Measurements from ENCODE around the gene CELF5.

DNA sequence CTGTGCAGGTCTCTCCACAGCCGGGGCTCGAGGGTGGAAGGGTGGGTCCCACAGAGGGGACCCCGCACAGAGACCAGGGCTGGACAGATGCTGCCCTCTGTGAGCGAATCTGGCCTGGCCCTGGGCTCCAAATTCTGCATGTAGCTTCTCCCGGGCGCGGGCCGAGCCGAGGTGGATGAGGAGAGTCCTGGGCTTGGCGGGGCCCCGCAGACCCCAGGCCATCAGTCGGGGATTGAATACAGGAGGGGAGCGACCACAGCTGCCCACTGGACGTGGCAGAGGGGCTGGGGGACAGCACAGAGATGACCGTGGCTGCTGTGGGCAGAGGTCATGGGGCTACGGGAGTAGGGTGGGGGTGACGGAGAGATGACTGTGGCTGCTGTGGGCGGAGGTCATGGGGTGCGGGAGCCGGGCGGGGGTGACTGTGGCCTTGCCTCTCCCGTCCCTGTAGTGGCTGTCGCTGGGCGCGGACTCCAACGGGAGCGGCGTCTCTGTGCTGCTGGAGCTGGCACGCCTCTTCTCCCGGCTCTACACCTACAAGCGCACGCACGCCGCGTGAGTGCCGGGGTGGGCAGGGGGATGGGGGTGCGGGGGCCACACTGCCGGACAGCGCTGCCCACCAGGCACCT, 23.3 kb upstream of the CELF5 start:
- TF ChIP-seq, protein P1, sequence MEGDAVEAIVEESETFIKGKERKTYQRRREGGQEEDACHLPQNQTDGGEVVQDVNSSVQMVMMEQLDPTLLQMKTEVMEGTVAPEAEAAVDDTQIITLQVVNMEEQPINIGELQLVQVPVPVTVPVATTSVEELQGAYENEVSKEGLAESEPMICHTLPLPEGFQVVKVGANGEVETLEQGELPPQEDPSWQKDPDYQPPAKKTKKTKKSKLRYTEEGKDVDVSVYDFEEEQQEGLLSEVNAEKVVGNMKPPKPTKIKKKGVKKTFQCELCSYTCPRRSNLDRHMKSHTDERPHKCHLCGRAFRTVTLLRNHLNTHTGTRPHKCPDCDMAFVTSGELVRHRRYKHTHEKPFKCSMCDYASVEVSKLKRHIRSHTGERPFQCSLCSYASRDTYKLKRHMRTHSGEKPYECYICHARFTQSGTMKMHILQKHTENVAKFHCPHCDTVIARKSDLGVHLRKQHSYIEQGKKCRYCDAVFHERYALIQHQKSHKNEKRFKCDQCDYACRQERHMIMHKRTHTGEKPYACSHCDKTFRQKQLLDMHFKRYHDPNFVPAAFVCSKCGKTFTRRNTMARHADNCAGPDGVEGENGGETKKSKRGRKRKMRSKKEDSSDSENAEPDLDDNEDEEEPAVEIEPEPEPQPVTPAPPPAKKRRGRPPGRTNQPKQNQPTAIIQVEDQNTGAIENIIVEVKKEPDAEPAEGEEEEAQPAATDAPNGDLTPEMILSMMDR (IDR thresholded peaks at IDR 0.05), result no peak
- TF ChIP-seq POLR2AphosphoS5 (IDR thresholded peaks at IDR 0.05; ENCODE audit: low read depth, low read length), result no peak
